Fibroblast of lung (primary cell): ENCODE data around the gene FBXO30.

Experiments
- EZH2 ChIP-seq: IDR thresholded peaks from 2 replicates; pipeline ENCODE4 v1.5.1; 2012; ENCODE audit warnings: low read length, control low read depth, mild to moderate bottlenecking; ENCODE audit errors: missing control alignments
- TF ChIP-seq, protein P1 (sequence below), 2 donors: IDR thresholded peaks in 1 of 2; conservative IDR thresholded peaks in 1 of 2; 1 replicate in 1 of 2; 2 replicates in 1 of 2; pipeline ENCODE4 v1.5.1; 2011 to 2012; ENCODE audit warnings: low read length in 2 of 2, control low read depth in 1 of 2, inconsistent platforms in 1 of 2, low read depth in 1 of 2, mild to moderate bottlenecking in 1 of 2

DNA sequence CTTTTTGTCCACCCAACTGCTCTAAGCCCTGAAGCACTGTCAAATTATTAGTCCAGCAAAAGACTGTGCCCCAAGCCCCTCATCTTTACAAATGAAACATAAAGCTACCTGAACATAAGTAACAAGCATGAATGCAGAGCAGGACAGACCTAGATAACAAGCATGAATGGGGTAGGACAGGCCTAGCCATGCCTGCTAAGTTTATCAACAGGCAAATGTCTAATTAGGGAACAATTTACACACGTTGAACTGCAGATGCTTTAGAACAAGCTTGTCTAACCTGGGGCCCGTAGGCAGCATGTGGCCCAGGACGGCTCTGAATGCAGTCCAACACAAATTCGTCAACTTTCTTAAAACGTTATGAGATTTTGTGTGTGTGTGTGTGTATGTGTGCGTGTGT lies 13.6 kb downstream of the FBXO30 start:
- TF ChIP-seq, protein P1, sequence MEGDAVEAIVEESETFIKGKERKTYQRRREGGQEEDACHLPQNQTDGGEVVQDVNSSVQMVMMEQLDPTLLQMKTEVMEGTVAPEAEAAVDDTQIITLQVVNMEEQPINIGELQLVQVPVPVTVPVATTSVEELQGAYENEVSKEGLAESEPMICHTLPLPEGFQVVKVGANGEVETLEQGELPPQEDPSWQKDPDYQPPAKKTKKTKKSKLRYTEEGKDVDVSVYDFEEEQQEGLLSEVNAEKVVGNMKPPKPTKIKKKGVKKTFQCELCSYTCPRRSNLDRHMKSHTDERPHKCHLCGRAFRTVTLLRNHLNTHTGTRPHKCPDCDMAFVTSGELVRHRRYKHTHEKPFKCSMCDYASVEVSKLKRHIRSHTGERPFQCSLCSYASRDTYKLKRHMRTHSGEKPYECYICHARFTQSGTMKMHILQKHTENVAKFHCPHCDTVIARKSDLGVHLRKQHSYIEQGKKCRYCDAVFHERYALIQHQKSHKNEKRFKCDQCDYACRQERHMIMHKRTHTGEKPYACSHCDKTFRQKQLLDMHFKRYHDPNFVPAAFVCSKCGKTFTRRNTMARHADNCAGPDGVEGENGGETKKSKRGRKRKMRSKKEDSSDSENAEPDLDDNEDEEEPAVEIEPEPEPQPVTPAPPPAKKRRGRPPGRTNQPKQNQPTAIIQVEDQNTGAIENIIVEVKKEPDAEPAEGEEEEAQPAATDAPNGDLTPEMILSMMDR (conservative IDR thresholded peaks at IDR 0.05 in 1 of 2, IDR thresholded peaks at IDR 0.05 in 1 of 2; ENCODE audit: low read depth in 1 of 2, low read length in 2 of 2), result no peak
- TF ChIP-seq EZH2, result no peak
